Right atrium auricular region (tissue), 2 donors: Measurements from ENCODE around the gene CCDC188. TPM values are rescaled to one million over a fixed set of nuclear protein-coding genes. Genes with fewer than 3 reads are reported as not detected.

Experiments used
- DNase-seq: peaks from one replicate; pipeline ENCODE4 v3.0.0-alpha.2; 2019; ENCODE audit warnings: low spot score
- H3K27ac ChIP-seq, 2 donors: fragments of 200-600 bp; sonication (generic); 1 replicate in 1 of 2; 2 replicates in 1 of 2; pipeline ENCODE4 v1.5.1; 2016 to 2019
- H3K27me3 ChIP-seq, 2 donors: fragments of 200-600 bp; sonication (generic); one replicate each; pipeline versions ENCODE4 v1.5.1 to v1.6.0; 2017 to 2019
- H3K36me3 ChIP-seq: fragments of 200-600 bp; sonication (generic); one replicate; pipeline ENCODE4 v1.5.1; 2016
- H3K4me1 ChIP-seq, 2 donors: fragments of 200-600 bp; sonication (generic); one replicate each; pipeline versions ENCODE4 v1.5.1 to v1.6.0; 2017 to 2019
- H3K4me3 ChIP-seq, 2 donors: fragments of 200-600 bp; sonication (generic); 1 replicate in 1 of 2; 2 replicates in 1 of 2; pipeline ENCODE4 v1.5.1; 2017 to 2019; ENCODE audit warnings: mild to moderate bottlenecking in 1 of 2, moderate library complexity in 1 of 2
- H3K9me3 ChIP-seq, 2 donors: fragments of 200-600 bp; sonication (generic); one replicate each; pipeline ENCODE4 v1.5.1; 2019
- total RNA-seq, 2 donors: library from RNA; depleted of rRNA; stranded (reverse); fragments of >200 nt; gene quantifications; one replicate each; pipeline ENCODE4 v1.1.0, GENCODE V29; 2016
- TF ChIP-seq, protein P1 (sequence below), 2 donors: fragments of 200-600 bp; sonication (generic); IDR thresholded peaks; one replicate each; pipeline ENCODE4 v1.5.1; 2019; ENCODE audit warnings: antibody characterized with exemption in 2 of 2

The CCDC188 gene
- total RNA-seq, 2 donors from 2014 or later: 0.43 TPM; not detected in 1

DNA sequence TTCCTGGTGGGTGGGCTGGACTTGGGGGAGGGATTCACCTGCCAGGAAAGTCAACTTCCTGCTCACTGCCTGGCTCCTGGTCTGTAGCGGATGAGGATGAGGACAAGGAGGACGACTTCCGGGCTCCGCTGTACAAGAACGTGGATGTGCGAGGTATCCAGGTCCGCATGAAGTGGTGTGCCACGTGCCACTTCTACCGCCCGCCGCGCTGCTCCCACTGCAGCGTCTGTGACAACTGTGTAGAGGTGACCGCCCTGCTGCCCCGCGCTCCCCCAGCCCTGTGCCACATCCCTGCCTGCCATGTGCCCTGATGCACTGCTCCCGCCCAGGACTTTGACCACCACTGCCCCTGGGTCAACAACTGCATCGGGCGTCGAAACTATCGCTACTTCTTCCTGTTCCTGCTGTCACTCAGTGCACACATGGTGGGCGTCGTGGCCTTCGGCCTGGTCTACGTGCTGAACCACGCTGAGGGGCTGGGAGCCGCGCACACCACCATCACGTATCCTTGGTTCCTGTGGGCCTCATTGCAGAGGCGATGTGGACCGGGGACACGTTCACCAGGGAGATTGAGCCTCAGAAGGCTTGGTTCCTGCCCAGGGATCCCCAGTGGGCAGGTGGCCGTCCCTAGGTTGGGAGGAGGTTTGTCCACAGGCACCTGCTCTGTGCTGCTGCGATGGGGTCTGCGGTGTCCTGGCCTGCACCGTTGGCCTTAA lies 11.3 kb downstream of the CCDC188 start:
- Histone ChIP-seq H3K27me3 (no peaks in the 10 kb centered on the region), H3K9me3 (no peaks in the 10 kb centered on the region), H3K36me3 (peaks cover 19% of the 10 kb centered on the region), H3K4me3 (no peak overlapping the region), H3K4me1 (peaks cover 0 to 46% of the 10 kb centered on the region in 2 donors), H3K27ac (peak overlapping the region; percentile 69 to 83)
- no peak for DNase-seq
- TF ChIP-seq, protein P1, sequence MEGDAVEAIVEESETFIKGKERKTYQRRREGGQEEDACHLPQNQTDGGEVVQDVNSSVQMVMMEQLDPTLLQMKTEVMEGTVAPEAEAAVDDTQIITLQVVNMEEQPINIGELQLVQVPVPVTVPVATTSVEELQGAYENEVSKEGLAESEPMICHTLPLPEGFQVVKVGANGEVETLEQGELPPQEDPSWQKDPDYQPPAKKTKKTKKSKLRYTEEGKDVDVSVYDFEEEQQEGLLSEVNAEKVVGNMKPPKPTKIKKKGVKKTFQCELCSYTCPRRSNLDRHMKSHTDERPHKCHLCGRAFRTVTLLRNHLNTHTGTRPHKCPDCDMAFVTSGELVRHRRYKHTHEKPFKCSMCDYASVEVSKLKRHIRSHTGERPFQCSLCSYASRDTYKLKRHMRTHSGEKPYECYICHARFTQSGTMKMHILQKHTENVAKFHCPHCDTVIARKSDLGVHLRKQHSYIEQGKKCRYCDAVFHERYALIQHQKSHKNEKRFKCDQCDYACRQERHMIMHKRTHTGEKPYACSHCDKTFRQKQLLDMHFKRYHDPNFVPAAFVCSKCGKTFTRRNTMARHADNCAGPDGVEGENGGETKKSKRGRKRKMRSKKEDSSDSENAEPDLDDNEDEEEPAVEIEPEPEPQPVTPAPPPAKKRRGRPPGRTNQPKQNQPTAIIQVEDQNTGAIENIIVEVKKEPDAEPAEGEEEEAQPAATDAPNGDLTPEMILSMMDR (IDR thresholded peaks at IDR 0.05): no peak

DNA sequence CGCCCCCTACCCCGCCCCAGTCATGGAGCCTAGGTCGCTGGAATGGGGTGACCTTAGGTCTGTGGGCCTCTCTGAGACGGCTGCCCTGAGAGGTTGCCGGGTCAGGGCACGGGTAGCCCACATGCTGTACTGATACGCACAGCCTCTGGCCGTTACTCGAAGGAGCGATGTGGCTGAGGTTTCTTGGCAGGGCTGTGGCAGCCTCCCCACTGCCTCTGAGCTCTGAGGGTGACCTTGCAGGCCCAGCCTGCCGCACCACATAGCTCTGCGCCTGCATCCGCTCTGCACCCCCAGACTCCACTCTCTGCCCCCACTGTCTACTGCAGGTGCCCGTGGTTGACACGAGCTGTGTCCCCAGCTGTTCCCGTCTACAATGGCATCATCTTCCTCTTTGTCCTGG lies 12.0 kb downstream of the CCDC188 start:
- H3K4me3 ChIP-seq: no peak overlapping the region
- peaks cover 18% of the 10 kb centered on the region for H3K36me3 ChIP-seq
- no peaks in the 10 kb centered on the region for H3K9me3 ChIP-seq
- DNase-seq: no peak
- peak overlapping the region; percentile 69 to 83 for H3K27ac ChIP-seq
- no peaks in the 10 kb centered on the region for H3K27me3 ChIP-seq
- TF ChIP-seq, protein P1 (IDR thresholded peaks at IDR 0.05): no peak
- H3K4me1 ChIP-seq: peaks cover 0 to 53% of the 10 kb centered on the region in 2 donors

DNA sequence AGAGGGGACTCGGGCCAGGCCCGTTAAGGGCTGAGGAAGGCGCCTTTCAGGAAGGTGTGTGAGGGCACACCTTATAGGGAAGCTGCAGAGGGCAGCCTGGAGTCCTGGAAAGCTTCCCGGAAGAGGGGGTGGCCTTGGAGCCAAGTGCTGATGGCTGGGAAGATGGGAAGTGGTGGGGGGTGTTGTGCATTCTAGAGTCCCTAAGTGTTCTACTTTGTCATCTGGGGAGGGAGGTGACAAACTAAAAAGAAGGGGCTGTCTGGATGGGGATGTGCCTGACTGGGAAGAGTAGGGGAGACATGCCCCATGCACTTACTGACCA lies 12.5 kb downstream of the CCDC188 start:
- Histone ChIP-seq H3K27ac (peak overlapping the region; percentile 69 to 83), H3K9me3 (no peaks in the 10 kb centered on the region), H3K4me3 (no peak overlapping the region), H3K4me1 (peaks cover 0 to 58% of the 10 kb centered on the region in 2 donors), H3K36me3 (peaks cover 13% of the 10 kb centered on the region), H3K27me3 (no peaks in the 10 kb centered on the region)
- TF ChIP-seq, protein P1 (IDR thresholded peaks at IDR 0.05): no peak
- no peak for DNase-seq

DNA sequence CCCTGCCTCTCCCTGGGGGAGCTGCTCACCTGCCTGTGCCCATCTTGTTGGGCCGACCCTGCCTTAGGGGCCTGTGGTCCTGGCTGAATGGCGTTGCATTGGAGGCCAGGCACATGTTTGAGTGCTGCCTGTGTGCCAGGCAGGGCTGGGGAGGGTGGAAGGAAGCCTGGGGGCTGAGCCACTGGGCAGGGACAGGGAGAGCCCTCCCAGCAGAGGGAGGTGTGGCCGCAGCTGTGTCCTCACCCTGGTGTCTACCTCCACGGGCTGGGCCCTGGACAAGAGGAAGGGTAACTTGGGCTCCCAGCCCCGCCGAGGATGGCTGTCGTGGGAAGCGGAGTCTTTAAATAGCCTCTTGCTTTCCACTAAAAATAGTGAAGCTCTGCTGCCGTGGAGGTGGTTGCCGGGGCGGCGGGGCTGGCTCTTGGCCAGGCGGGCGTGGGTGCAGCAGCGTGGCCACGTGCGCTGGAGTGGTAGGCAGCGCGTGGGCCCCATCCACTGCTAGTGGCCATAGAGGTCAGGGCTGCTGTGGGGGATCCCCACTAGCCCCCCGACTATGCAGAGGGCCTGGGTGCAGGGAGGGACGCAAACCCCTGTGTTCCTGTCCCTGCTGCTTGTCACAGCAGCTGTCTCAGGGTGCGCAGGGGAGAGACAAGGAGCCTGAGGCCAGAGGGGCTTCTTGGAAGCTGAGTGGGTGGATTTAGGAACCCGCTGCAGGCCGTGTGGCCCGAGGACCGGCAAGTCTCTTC lies 13.0 kb downstream of the CCDC188 start:
- Histone ChIP-seq H3K36me3 (peaks cover 9% of the 10 kb centered on the region), H3K9me3 (no peaks in the 10 kb centered on the region), H3K4me3 (no peak overlapping the region), H3K27me3 (no peaks in the 10 kb centered on the region), H3K27ac (peak overlapping the region; percentile 69 to 83), H3K4me1 (peaks cover 0 to 63% of the 10 kb centered on the region in 2 donors)
- TF ChIP-seq, protein P1 (IDR thresholded peaks at IDR 0.05): no peak
- no peak for DNase-seq

DNA sequence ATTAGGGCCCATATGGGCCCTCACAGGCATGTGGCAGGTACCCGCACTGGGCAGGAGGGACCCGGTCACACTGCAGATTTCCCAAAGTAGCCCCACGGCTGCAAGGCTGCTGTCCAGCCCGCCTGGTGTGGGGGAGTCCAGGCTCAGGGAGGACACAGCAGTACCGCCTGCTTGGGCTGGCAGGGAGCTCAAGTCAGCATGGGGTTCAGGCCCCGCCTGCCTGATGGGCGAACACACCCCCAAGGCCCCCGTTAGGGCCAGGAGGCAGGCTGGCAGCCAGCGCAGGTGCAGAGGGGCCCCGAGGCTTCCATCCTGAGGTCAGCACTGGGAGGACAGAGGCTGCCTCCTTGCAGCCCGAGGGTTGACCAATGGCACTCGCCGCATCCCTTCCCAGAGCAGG lies 13.7 kb downstream of the CCDC188 start:
- Histone ChIP-seq H3K36me3 (peaks cover 9% of the 10 kb centered on the region), H3K4me1 (peaks cover 0 to 70% of the 10 kb centered on the region in 2 donors), H3K27me3 (no peaks in the 10 kb centered on the region), H3K27ac (peak overlapping the region; percentile 69 to 83), H3K4me3 (no peak overlapping the region), H3K9me3 (no peaks in the 10 kb centered on the region)
- TF ChIP-seq, protein P1 (IDR thresholded peaks at IDR 0.05): no peak
- DNase-seq: no peak
